H1 (cell line): ENCODE results near the gene SCAP. TPM values are rescaled to one million over a fixed set of nuclear protein-coding genes. Genes with fewer than 3 reads are reported as not detected.

Source experiments
- CTCF ChIA-PET: fragments of 300-600 bp; sonication (Branson Sonifier 250); formaldehyde crosslinking; loops from one replicate; lab custom pipeline; 2021; ENCODE audit not compliant: partially characterized antibody; lab: Charles Lee
- POLR2A ChIA-PET: fragments of 300-600 bp; sonication (Branson Sonifier 250); formaldehyde crosslinking; loops from one replicate; lab custom pipeline; 2021; ENCODE audit warnings: inconsistent platforms; ENCODE audit not compliant: partially characterized antibody; lab: Charles Lee
- DNase-seq, 2 experiments: peaks; one replicate each; pipeline versions ENCODE4 v3.0.0 to v3.0.0-alpha.2; 2010 to 2022; ENCODE audit warnings: low spot score in 2 of 2, low read depth in 1 of 2, mixed read lengths in 1 of 2
- FAIRE-seq: peaks from 2 replicates; lab custom pipeline; 2011; peaks lifted over from hg19 to GRCh38; lab: Jason Lieb, UNC
- H2AFZ ChIP-seq: 2 replicates; pipeline ENCODE4 v1.8.1; 2012; ENCODE audit warnings: low read length, inconsistent platforms
- H2AK5ac ChIP-seq: 2 replicates; pipeline ENCODE4 v1.6.1; 2013; ENCODE audit warnings: low read depth, low read length
- H2BK120ac ChIP-seq: replicated peaks from 2 replicates; pipeline ENCODE3; 2013; ENCODE audit warnings: low read depth, low read length, inconsistent platforms
- H2BK12ac ChIP-seq: 2 replicates; pipeline ENCODE4 v1.6.1; 2013; ENCODE audit warnings: low read depth, low read length
- H2BK15ac ChIP-seq: 2 replicates; pipeline ENCODE4 v1.6.1; 2013; ENCODE audit warnings: low read length
- H2BK20ac ChIP-seq: 2 replicates; pipeline ENCODE4 v1.6.1; 2013; ENCODE audit warnings: low read length
- H2BK5ac ChIP-seq: 2 replicates; pipeline ENCODE4 v1.6.1; 2013; ENCODE audit warnings: low read depth, low read length
- H3K14ac ChIP-seq: 2 replicates; pipeline ENCODE4 v1.6.1; 2013; ENCODE audit warnings: inconsistent platforms; ENCODE audit not compliant: insufficient read length
- H3K18ac ChIP-seq: 2 replicates; pipeline ENCODE4 v1.6.1; 2013; ENCODE audit warnings: low read length; ENCODE audit errors: extremely low read depth
- H3K23ac ChIP-seq: 2 replicates; pipeline ENCODE4 v1.6.1; 2013; ENCODE audit warnings: inconsistent platforms; ENCODE audit not compliant: insufficient read length
- H3K23me2 ChIP-seq: 2 replicates; pipeline ENCODE4 v1.6.1; 2013; ENCODE audit warnings: low read depth, low read length
- H3K27ac ChIP-seq: 2 replicates; pipeline ENCODE4 v1.6.1; 2011; ENCODE audit warnings: low read depth, low read length, inconsistent platforms
- H3K27me3 ChIP-seq, 4 experiments: replicated peaks in 1 of 4; 1 replicate in 1 of 4; 2 replicates in 3 of 4; pipeline versions ENCODE4 v1.6.1 to v1.8.1; 2011 to 2013; ENCODE audit warnings: low read length in 3 of 4, mild to moderate bottlenecking in 3 of 4, inconsistent platforms in 2 of 4, mixed read lengths in 2 of 4, moderate library complexity in 1 of 4; ENCODE audit not compliant: control insufficient read depth in 3 of 4, insufficient read depth in 3 of 4; ENCODE audit errors: extremely low read depth in 1 of 4
- H3K36me3 ChIP-seq, 4 experiments: 2 replicates each; pipeline versions ENCODE4 v1.6.1 to v1.8.1; 2011 to 2013; ENCODE audit warnings: mild to moderate bottlenecking in 4 of 4, low read length in 3 of 4, moderate library complexity in 2 of 4, control low read depth in 1 of 4, inconsistent platforms in 1 of 4; ENCODE audit not compliant: insufficient read depth in 4 of 4, control insufficient read depth in 2 of 4
- H3K4ac ChIP-seq: replicated peaks from 2 replicates; pipeline ENCODE3; 2013; ENCODE audit warnings: low read length, low read depth, mixed read lengths, inconsistent platforms; ENCODE audit not compliant: insufficient read length
- H3K4me1 ChIP-seq, 4 experiments: replicated peaks in 1 of 4; 1 replicate in 1 of 4; 2 replicates in 3 of 4; pipeline versions ENCODE4 v1.6.1 to v1.8.1; 2011 to 2013; ENCODE audit warnings: low read length in 3 of 4, inconsistent platforms in 2 of 4, mixed read lengths in 1 of 4; ENCODE audit not compliant: insufficient read depth in 4 of 4, control insufficient read depth in 3 of 4
- H3K4me2 ChIP-seq, 2 experiments: 2 replicates each; pipeline versions ENCODE4 v1.6.1 to v1.8.1; 2011 to 2013; ENCODE audit warnings: low read depth in 2 of 2, low read length in 2 of 2, control low read depth in 1 of 2, inconsistent platforms in 1 of 2, mild to moderate bottlenecking in 1 of 2; ENCODE audit not compliant: insufficient read depth in 1 of 2
- H3K4me3 ChIP-seq, 4 experiments: fragments of 200-600, 300-600 bp in 1 of 4; sonication (generic), shearing (Covaris generic), sonication (Bioruptor Twin) in 1 of 4; 2 replicates each; pipeline versions ENCODE4 v1.5.1 to v1.8.1; 2011 to 2016; ENCODE audit warnings: low read length in 4 of 4, low read depth in 3 of 4, control low read depth in 2 of 4, inconsistent platforms in 2 of 4, mild to moderate bottlenecking in 2 of 4, mixed read lengths in 1 of 4, moderate library complexity in 1 of 4; ENCODE audit not compliant: insufficient read depth in 2 of 4; ENCODE audit errors: extremely low read depth in 1 of 4
- H3K56ac ChIP-seq: replicated peaks from 2 replicates; pipeline ENCODE3; 2013; ENCODE audit warnings: low read depth, mild to moderate bottlenecking, mixed read lengths, low read length, inconsistent platforms; ENCODE audit not compliant: insufficient read length
- H3K79me1 ChIP-seq: 2 replicates; pipeline ENCODE4 v1.6.1; 2013; ENCODE audit warnings: low read depth, low read length, control low read depth
- H3K79me2 ChIP-seq, 2 experiments: 2 replicates each; pipeline versions ENCODE4 v1.6.1 to v1.8.1; 2012 to 2013; ENCODE audit warnings: low read length in 2 of 2, mild to moderate bottlenecking in 2 of 2, inconsistent platforms in 1 of 2; ENCODE audit not compliant: insufficient read depth in 2 of 2, control insufficient read depth in 1 of 2
- H3K9ac ChIP-seq, 4 experiments: replicated peaks in 1 of 4; 1 replicate in 1 of 4; 2 replicates in 3 of 4; pipeline versions ENCODE4 v1.6.1 to v1.8.1; 2011 to 2013; ENCODE audit warnings: low read depth in 3 of 4, low read length in 3 of 4, control low read depth in 2 of 4, mild to moderate bottlenecking in 2 of 4, moderate library complexity in 2 of 4, inconsistent platforms in 1 of 4; ENCODE audit errors: extremely low read depth in 1 of 4
- H3K9me3 ChIP-seq, 2 experiments: 2 replicates each; pipeline versions ENCODE4 v1.6.1 to v1.8.1; 2012 to 2013; ENCODE audit warnings: mild to moderate bottlenecking in 2 of 2, moderate library complexity in 2 of 2, control low read depth in 1 of 2, inconsistent platforms in 1 of 2, low read depth in 1 of 2, low read length in 1 of 2, mixed read lengths in 1 of 2; ENCODE audit not compliant: insufficient read depth in 2 of 2
- H4K20me1 ChIP-seq, 2 experiments: replicated peaks in 1 of 2; 2 replicates each; pipeline versions ENCODE3 to v1.8.1; 2011 to 2013; ENCODE audit warnings: inconsistent platforms in 2 of 2, low read length in 2 of 2, mild to moderate bottlenecking in 1 of 2; ENCODE audit not compliant: insufficient read depth in 2 of 2, control insufficient read depth in 1 of 2
- H4K5ac ChIP-seq: 2 replicates; pipeline ENCODE4 v1.6.1; 2013; ENCODE audit warnings: low read length, low read depth, mixed read lengths, inconsistent platforms; ENCODE audit not compliant: insufficient read length
- H4K8ac ChIP-seq: 2 replicates; pipeline ENCODE4 v1.8.0; 2013; ENCODE audit warnings: mild to moderate bottlenecking, moderate library complexity, low read length, inconsistent platforms; ENCODE audit not compliant: insufficient read depth; ENCODE audit errors: extremely low read depth
- H4K91ac ChIP-seq: replicated peaks from 2 replicates; pipeline ENCODE3; 2013; ENCODE audit warnings: low read length, mixed read lengths, inconsistent platforms; ENCODE audit not compliant: insufficient read length
- ASH2L ChIP-seq: fragments of 200-600, 300-600 bp; sonication (generic); IDR thresholded peaks from one replicate; pipeline ENCODE4 v1.7.1; 2017; ENCODE audit warnings: low read length
- EP300 ChIP-seq, 2 experiments: IDR thresholded peaks; 1 replicate in 1 of 2; 2 replicates in 1 of 2; pipeline ENCODE4 v1.6.1; 2011 to 2012; ENCODE audit warnings: low read depth in 2 of 2, low read length in 2 of 2, mild to moderate bottlenecking in 2 of 2, borderline replicate concordance in 1 of 2, inconsistent platforms in 1 of 2, moderate library complexity in 1 of 2
- GABPA ChIP-seq: IDR thresholded peaks from 2 replicates; pipeline ENCODE4 v1.6.1; 2011; ENCODE audit warnings: mild to moderate bottlenecking, low read length, moderate library complexity, borderline replicate concordance; ENCODE audit not compliant: insufficient read depth
- RNF2 ChIP-seq: fragments of 200-900, 300-1000 bp; sonication (generic); IDR thresholded peaks from 2 replicates; pipeline ENCODE4 v1.7.1; 2016; ENCODE audit warnings: borderline replicate concordance, low read depth, mild to moderate bottlenecking, antibody characterized with exemption, low read length; ENCODE audit not compliant: poor library complexity, severe bottlenecking; ENCODE audit errors: missing control alignments
- SIN3A ChIP-seq, 2 experiments: IDR thresholded peaks in 1 of 2; conservative IDR thresholded peaks in 1 of 2; 2 replicates each; pipeline ENCODE4 v1.6.1; 2011 to 2012; ENCODE audit warnings: low read length in 2 of 2, improper control_type of control experiment in 1 of 2, low read depth in 1 of 2, mild to moderate bottlenecking in 1 of 2
- WGBS, 2 experiments: shearing (Covaris generic) in 1 of 2; methylation state at CpG; one replicate each; pipeline versions ENCODE4 v1.1.6 to v1.1.7; 2013 to 2015; ENCODE audit warnings: low lambda C conversion rate in 2 of 2, mixed read lengths in 2 of 2, inconsistent platforms in 1 of 2, low coverage in 1 of 2, missing lambda C conversion rate in 1 of 2; ENCODE audit not compliant: insufficient replicate concordance in 2 of 2, insufficient coverage in 1 of 2, insufficient read length in 1 of 2; ENCODE audit errors: extremely low coverage in 1 of 2, missing lambda C conversion rate in 1 of 2; 5-methylcytosine and 5-hydroxymethylcytosine counted together
- polyA plus RNA-seq, 7 experiments: library from polyadenylated mRNA; depleted of rRNA in 3 of 7; stranded (reverse) in 5 of 7; unstranded in 2 of 7; fragments of >200 nt in 5 of 7; fragments of 200-250 nt in 2 of 7; gene quantifications; 1 replicate in 5 of 7; 2 replicates in 1 of 7; 4 replicates in 1 of 7; pipeline versions ENCODE4 v1.2.1 to v1.2.3, GENCODE V29; 2011 to 2013; ENCODE audit warnings: missing spikeins in 2 of 7, mixed read lengths in 2 of 7
- total RNA-seq: library from RNA; stranded (reverse); fragmentation: NEBNext Ultra II Directional; extraction: Animal tissue kit (Norgen Biotek cat#: 25700); gene quantifications from 2 replicates; pipeline ENCODE4 v1.2.1, GENCODE V29; 2021

The SCAP gene
- total and polyA plus RNA-seq, 2 of the 8 experiments (the other 6 are each of a cell fraction or from before 2014, with no cell fraction given), result 74.0 to 114 TPM

DNA sequence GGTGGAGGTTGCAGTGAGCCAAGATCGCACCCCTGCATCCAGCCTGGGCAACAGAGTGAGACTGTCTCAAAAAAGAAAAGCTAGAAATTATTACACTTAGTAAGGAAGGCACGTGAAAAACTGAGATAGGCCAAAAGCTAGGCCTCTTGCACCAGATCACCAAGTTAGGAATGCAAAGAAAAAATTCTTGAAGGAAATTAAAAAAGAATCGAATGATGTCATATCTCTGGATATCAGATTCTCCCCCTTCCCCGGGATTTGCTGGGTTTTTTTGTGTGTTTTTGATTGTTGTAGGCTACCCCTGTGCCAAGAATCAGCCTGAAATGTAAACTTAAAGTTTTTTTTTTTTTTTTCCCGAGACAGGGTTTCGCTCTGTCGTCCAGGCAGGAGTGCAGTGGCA, 77.5 kb downstream of the SCAP start:
- Histone ChIP-seq H2AK5ac (no peak overlapping the region), H4K5ac (no peak overlapping the region), H2BK15ac (no peak overlapping the region), H3K23me2 (no peaks in the 10 kb centered on the region), H4K8ac (no peak overlapping the region), H3K56ac (no peak overlapping the region), H2BK5ac (no peak overlapping the region), H3K79me1 (peaks cover 15% of the 10 kb centered on the region; the same call in 1 of the 2 replicates), H3K14ac (no peak overlapping the region), H3K4me3 (no peak overlapping the region), H3K4me2 (no peak overlapping the region), H3K18ac (no peak overlapping the region), H3K79me2 (peaks cover 0 to 25% of the 10 kb centered on the region in 2 experiments; a peak in 3 of 4 replicates), H3K9ac (no peak overlapping the region), H4K20me1 (peaks cover 0 to 14% of the 10 kb centered on the region in 2 experiments), H2AFZ (no peak overlapping the region), H3K27me3 (no peaks in the 10 kb centered on the region), H3K36me3 (peaks cover 0 to 4% (median 1%) of the 10 kb centered on the region in 4 experiments; a peak in 2 of 8 replicates), H3K4ac (no peak overlapping the region), H3K23ac (no peak overlapping the region), H3K4me1 (no peaks in the 10 kb centered on the region), H2BK12ac (no peak overlapping the region), H3K9me3 (no peaks in the 10 kb centered on the region), H2BK20ac (no peak overlapping the region), H2BK120ac (no peak overlapping the region), H4K91ac (no peak overlapping the region), H3K27ac (no peak overlapping the region)
- ChIA-PET POLR2A (no interaction called here), CTCF (interaction anchor here (0.6 to 1.7 kb wide), 4 partner anchors 14 to 247 kb away, joined by 3 to 5 read pairs (median 4); no protein-coding TSS in a partner anchor)
- FAIRE-seq, result no peak
- DNase-seq, result no peak
- 97% methylated on average over 7 of the region's 7 CpGs; no CpG with 5 or more reads in 1 of the 2 experiments for WGBS, 2 experiments
- TF ChIP-seq EP300 (IDR thresholded peaks at IDR 0.05; ENCODE audit: borderline replicate concordance in 1 of 2, low read depth in 2 of 2, low read length in 2 of 2) (no peak), GABPA (no peak), RNF2 (no peak), SIN3A (conservative IDR thresholded peaks at IDR 0.05 in 1 of 2, IDR thresholded peaks at IDR 0.05 in 1 of 2; ENCODE audit: low read depth in 1 of 2, low read length in 2 of 2) (no peak), ASH2L (no peak)
